Fibroblast of the aortic adventitia (primary cell): ENCODE results near the gene CACNA2D1. TPM values are rescaled to one million over a fixed set of nuclear protein-coding genes. Genes with fewer than 3 reads are reported as not detected.

Experiments
- DNase-seq: peaks from one replicate; pipeline ENCODE4 v3.0.0-alpha.2; 2010; ENCODE audit warnings: low read depth
- H3K4me3 ChIP-seq: 2 replicates; pipeline ENCODE4 v1.5.1; 2011; ENCODE audit warnings: low read depth, mild to moderate bottlenecking, control low read depth, low read length, moderate library complexity
- total RNA-seq: library from RNA; depleted of rRNA; stranded (reverse); fragments of >200 nt; gene quantifications from 2 replicates; pipeline ENCODE4 v1.2.3, GENCODE V29; 2012; ENCODE audit warnings: low replicate concordance
- TF ChIP-seq, protein P1 (sequence below): IDR thresholded peaks from 2 replicates; pipeline ENCODE4 v1.5.1; 2011; ENCODE audit warnings: mild to moderate bottlenecking, low read length, control low read depth, inconsistent platforms; ENCODE audit not compliant: insufficient read depth

CACNA2D1 gene
- total RNA-seq, 1 donor, result 90.5 TPM

DNA sequence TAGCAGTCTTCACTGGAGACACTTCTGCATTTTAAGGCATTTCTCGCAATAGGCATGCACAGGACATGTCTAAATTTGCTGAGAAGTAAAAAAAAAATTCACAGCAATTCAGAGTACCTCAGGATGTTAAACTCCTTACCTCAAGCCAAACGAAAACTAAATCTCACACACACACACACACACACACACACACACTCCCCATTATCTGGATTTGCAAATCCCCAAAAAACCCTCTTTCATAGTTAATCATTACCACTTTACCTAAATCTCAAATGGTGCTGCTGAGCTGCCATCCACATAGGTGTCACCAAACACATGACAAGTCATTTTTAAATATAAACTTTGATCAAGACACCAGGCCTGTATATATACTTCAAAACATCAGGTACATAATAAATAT is 31.8 kb downstream of the CACNA2D1 start:
- H3K4me3 ChIP-seq, result no peak overlapping the region
- DNase-seq, result no peak
- TF ChIP-seq, protein P1, sequence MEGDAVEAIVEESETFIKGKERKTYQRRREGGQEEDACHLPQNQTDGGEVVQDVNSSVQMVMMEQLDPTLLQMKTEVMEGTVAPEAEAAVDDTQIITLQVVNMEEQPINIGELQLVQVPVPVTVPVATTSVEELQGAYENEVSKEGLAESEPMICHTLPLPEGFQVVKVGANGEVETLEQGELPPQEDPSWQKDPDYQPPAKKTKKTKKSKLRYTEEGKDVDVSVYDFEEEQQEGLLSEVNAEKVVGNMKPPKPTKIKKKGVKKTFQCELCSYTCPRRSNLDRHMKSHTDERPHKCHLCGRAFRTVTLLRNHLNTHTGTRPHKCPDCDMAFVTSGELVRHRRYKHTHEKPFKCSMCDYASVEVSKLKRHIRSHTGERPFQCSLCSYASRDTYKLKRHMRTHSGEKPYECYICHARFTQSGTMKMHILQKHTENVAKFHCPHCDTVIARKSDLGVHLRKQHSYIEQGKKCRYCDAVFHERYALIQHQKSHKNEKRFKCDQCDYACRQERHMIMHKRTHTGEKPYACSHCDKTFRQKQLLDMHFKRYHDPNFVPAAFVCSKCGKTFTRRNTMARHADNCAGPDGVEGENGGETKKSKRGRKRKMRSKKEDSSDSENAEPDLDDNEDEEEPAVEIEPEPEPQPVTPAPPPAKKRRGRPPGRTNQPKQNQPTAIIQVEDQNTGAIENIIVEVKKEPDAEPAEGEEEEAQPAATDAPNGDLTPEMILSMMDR, result no peak

DNA sequence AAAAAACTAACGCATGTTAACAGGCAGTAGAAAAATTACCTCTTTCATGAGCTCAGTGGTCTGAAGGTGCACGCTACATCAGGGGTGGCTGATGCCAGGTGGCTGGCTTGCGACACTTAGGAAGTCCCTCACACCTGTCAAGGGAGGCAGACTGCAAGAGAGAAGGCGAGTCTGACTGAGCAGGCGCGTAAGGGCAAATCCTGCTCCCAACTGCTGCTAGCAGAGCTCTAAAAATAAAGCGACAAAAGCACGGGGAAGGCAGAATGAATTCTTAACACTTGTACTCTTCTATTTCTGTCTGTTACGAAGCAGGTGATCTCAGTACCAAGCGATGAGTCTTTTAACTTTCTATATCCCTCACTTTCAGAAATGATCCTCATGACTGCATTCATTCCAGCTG is 33.1 kb downstream of the CACNA2D1 start:
- DNase-seq, result no peak
- TF ChIP-seq, protein P1, result no peak
- H3K4me3 ChIP-seq, result no peak overlapping the region

DNA sequence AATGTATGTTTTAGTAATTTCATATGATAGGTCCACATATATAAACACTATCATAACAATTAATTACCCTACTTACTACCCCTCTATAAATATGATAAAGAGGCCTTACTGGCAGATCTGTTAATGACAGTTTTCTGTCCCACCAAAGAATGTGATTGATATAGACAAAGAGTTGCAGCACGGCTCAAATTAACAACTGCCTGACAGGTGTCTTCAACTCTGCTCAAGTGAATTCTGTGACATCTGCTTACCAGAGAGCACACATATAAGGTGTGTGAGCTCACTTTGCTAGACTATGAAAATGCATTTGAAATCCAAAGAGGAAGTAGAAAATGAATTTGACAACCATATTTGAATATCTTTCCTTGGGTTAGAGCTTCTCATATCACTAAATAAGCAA is 36.6 kb downstream of the CACNA2D1 start:
- TF ChIP-seq, protein P1, result no peak
- H3K4me3 ChIP-seq, result no peak overlapping the region
- no peak for DNase-seq

DNA sequence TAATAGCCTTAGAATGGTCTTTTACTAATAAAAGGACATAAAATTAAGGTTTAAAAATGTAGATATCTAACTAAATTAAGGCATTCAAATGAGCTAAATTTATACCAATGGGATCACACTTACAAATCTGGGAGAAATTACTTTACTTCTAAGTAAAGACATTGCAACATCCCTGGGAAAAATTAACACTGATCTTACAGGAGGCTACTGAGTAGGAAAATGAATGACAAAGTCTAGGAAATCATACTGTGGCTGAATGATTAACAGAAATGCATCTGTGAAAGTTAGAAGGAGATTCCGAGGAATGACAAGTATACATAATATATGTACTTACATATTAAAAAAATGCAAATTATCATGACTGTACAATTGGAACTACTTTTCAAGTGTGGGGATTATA is 38.3 kb downstream of the CACNA2D1 start:
- TF ChIP-seq, protein P1, result no peak
- DNase-seq, result no peak
- H3K4me3 ChIP-seq, result no peak overlapping the region

DNA sequence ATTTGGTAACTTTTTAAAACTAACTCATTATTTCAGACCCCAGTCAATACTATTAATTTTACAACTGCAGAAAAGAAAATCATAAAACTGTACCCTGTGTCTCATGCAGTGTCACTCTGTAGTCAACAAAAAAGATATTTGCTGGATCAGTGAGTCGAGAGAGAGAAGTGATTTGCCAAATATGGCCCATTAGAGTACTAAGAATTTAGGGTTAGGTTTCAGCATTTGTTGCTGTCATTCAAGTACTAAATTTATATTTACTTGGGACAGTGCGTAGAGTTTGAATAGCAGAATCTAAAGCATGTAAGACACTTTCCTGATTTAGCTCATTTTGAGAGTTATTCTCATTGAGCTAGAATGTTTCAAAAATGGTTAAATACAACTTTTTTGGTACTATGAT is 38.9 kb downstream of the CACNA2D1 start:
- H3K4me3 ChIP-seq, result no peak overlapping the region
- no peak for DNase-seq
- TF ChIP-seq, protein P1, result no peak

DNA sequence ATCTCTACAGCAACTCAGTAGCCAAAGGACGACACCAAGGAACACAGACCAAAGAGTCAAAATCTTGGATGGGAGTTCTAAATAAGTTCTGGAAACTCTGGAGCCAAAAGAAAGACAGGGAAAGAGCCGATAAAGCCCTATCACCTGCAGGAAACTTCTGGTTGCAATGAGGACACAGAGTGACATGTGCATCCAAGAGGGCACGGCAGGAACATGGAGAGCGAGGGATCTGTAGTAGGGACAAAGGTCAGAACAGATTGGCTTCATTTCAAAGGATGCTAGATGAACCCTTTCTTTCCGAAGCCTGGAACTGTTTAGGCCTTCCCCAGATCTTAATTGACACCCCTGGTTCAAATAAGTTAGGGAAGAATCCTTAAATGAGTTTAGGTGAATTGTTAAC is 39.5 kb downstream of the CACNA2D1 start:
- DNase-seq, result no peak
- TF ChIP-seq, protein P1, result no peak
- no peak overlapping the region for H3K4me3 ChIP-seq

DNA sequence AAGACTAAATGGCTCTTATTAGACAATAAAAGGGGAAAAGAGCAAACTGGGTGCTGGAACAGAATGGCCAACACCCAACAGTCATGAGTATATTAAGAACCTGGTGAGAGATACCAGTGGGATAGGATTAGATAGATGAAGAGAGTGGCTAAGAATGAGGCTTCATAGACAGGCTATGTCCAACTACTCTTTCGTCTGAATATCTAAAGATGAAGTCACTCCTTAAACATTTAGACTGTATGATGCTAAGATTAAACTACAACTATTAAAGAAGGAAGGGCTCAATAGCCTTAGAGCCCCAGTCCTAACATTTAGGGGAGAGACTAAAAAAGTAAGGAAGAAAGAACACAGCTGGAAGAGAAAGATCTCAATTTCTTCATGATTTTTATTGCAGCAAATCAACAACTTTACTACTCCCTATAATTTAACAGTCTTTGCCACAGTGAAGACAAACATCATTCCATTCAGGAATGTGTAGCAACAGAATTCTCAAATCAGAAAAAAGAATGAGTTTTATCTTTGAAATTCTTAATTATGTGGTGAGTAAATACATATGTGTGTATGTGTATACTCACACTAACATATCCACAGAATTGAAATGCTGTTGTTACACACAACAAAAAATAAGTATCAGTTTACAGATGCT is 45.6 kb downstream of the CACNA2D1 start:
- no peak overlapping the region for H3K4me3 ChIP-seq
- DNase-seq, result no peak
- TF ChIP-seq, protein P1, result no peak
